Activated CD4-positive, alpha-beta T cell treated with anti-CD3 and anti-CD28 coated beads for 4 hours (primary cell): ENCODE results near the gene PLCB2.

Source experiments
- DNase-seq, 2 donors: peaks; one replicate each; pipeline ENCODE4 v3.0.0-alpha.2; 2020

Gene PLCB2

DNA sequence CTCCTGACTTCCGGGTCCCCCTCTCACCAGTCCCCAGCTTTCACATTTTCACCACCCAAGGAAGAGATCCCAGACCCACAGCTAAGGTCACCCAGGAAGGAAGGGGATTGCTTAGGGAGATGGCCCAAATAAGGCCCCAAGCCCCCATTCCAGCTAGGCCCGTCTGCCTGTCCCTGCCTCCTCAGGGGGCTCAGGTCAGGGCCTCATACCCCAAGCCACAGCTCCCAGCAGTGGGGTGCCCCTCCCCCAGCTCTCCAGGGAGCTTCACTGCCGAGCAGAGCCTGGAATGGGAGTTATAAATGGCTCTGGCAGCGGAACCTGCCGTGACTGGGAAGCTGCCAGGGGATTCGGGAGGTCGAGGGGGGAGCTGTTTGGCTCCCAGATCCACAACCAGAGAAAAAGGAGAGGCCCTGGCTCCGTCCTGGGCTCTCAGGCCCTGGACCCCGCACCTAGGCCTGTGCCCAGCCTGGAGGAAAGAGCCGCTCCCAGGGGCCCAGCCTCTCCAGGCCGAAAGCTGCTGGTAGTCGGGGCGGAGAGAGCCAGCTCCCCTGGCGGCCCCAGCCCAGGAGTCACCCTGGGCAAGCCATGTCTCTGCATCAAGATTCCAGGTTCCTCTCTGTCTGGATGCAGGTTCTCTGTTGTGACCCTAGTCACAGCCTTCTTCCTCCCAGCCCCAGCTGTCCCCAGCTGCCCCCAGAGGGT is 32.5 kb upstream of the PLCB2 start:
- no peak for DNase-seq

DNA sequence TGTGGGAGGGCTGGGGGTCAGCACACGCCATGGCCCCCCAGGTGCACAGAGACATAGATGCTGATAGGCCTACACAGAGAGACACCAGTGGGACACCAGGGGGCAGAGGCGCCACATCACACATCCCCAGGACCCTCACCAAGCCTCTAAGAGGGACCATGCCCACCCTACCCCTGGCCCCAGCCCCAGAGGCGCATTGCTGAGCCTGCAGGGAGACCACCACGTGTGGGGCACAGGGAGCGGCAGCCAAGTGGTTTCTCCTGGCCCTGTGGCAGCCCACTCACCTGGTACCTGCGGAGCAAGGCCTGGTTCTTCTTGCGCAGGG is 31.8 kb upstream of the PLCB2 start:
- no peak for DNase-seq

- DNase-seq, result no peak
These were observed 31.3 kb upstream of the PLCB2 start for GRCh38 chr15:40338921-40339620.

DNA sequence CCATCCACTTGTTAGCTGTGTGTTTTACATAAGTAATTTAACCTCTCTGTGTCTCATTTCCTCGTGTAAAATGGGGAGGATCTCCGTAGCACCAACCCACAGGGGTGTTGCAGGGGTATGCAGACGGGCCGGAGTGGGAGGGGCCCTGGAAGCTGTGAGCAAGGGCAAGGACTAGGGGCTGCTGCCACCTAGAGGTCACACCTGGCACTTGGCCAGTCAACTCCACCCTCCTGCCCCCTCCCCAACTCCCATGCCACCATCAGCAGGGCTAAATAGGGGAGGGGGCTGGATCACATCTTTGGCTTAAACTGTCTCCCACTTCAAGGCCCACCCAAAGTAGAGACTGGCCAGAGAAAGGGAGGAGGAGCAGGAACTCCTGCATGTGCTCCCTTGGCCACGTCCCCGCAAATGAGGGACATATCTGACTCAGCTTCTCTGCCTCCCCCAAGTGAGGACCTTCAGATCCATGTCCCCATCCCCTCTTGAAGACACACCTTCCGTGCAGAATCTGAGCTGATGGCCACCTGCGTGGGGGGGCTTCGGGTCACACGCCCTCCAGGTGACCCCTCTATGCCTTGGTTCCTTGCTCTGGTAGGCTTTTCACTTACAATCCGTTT is 30.4 kb upstream of the PLCB2 start:
- DNase-seq, result peak; percentile 80 to 81

DNA sequence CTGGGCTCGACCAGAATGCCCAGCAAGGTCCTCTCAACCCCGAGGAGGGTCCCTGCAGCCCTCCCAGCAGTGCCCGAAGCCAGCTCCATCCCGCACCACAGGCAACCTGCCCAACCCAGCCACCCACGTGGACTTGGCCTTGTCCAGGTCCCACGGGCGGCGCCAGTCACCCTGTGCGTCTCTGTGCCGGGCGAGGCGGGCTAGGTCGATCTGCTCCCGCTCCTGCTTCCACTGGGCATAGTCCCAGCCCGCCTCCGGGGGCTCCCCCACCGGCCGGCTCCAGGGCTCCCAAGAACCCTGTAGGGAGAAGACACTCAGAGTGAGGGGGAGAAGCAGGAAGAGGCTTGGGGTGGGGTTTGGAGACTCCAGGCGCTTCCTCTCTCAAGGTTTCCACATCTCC is 29.9 kb upstream of the PLCB2 start:
- DNase-seq, result no peak

- no peak for DNase-seq
These were observed 29.0 kb upstream of the PLCB2 start for GRCh38 chr15:40336744-40337122.

DNA sequence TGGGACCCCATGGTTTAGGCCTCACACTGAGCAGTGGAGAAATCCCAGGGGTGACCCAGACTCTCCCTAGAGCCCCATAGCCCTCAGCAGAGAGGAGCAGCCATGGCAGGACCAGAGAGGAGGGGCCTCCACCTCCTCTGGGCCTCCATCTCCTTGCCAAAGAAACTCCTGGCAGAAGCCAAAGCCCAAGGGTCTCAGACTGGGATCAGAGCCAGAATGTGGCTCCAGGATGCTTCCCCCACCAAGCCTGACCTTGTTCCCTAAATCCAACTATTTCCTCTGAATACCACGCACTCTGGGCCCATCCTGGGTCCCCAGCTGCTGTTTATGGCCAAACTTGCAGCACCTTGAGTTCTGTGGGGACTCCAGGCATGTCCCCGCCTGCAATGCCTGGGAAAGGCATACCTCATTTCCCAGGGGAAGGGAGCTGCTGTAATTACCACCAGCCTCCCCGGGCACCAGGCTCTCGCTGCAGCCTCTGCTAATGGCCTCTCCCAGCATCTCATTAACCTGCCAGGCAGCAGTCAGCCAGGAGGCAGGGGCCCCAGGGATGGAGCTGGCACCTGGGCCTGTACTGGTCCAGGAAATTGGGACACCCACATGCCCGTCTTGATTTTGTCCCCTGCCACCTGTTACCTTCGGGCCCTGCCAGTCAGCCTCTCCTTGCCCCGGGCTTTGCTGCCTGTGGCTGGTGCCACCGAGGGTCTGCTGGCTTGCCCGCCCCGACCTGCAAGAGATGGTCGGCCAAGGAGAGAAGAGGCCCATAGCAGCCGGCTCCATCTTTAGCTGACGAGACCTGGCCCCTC is 28.4 kb upstream of the PLCB2 start:
- no peak for DNase-seq

DNA sequence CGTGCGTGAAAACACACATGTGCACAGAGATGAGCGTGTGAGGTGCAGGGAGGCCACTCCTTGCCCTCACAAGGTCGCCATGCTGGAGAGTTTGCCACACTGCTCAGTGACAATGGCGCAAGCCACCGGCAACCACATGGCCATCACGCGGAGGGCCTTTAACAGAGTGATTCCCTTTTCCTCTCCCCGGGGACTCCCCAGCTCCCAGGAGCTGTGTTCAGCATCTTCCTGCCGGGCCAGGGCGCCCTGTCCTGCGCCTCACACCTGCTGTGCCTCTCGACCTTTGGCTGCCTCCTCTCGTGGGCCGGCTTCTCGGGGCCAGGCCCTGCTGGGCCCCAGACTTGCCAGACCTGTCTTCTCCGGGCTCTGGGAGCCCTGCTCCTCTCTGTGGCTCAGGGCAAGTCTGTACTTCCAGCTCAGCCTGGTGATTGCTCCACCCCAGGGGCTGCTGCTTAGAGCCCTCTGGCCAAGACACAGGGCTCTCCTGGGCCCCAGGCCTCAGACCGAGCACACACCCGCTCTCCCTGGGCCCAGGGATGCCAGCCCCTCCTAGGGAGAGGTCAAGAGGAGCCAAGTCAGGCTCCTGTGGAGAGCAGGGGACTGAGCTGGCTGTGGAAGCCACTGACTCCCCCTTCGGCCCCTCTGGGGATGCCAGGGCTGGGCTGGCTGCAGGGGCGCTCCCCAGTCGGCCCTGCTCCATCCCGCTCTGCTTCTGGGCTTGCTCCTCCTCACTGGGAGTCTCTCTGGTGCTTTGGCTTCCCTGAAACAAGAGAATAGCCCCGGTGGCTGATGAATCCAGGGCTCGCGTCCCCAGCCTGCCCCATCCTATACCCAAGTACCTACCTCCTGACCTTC is 27.4 kb upstream of the PLCB2 start:
- DNase-seq, result no peak

DNA sequence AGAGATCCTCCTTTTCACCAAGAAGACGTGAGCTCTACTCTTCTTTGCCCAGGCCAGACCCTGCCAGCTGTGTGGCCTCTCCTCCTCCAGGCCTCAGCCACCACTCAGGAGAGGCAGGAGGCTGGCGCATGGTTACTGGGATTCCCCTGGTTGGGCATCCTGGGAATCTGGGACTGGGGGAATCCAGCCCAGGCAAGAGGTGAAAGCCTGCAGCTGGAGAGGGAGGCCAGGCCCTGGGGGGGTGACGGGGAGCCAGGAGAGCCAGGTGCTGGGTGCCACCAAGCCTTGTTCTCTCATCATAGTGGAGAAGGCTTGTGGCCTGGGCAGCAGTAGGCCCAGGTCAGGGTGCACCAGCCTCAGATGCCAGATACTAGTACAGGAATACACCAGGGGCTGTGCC is 26.8 kb upstream of the PLCB2 start:
- no peak for DNase-seq

DNA sequence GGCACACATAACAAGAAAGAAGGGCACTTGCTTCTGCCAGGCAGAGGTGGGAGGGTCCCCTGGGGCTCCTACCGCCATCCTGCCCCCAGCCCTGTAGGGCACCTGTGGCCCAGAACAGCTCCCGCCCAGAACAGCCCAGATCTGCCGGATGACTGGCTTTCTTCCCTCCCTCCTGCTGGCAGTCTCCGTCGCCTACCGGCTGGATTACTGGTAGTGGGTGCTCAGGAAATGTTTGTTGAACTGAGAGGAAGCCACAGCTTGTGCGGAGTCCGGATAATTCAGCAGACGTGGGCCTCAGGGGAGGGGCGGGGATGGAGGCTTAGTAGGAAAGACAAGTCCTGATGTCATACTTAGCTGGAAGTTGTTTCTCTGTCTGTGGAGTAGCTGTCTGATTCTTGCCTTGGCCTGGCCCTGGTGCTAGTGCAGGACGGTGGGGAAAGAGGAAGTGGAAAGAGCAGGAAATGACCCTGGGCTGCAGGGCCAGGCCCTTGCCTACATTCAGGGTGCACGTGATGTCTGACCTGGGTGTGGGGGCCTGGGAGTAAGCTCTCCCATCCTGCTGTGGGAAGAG is 26.3 kb upstream of the PLCB2 start:
- no peak for DNase-seq

GRCh38 chr15:40332113-40332781 is 24.5 kb upstream of the PLCB2 start:
- DNase-seq, result no peak

DNA sequence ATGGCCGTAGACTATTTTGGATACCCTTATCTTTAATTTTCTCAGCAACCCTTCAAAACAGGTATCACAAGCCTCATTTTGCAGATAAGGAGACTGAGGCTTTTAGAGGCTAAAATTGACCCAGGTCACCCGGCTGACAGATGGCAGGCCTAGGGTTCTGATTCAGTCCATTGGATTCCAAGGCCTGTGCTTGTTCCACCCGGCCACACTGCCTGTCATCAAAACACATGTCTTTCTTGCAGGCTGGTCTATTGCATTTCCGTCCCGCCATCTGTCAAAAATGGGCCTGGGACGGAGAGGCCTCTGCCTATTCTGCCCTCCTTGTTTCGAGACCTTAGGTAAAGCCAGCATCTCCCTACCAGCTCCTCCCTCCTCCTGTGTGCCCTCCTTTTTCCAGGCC is 23.9 kb upstream of the PLCB2 start:
- no peak for DNase-seq

DNA sequence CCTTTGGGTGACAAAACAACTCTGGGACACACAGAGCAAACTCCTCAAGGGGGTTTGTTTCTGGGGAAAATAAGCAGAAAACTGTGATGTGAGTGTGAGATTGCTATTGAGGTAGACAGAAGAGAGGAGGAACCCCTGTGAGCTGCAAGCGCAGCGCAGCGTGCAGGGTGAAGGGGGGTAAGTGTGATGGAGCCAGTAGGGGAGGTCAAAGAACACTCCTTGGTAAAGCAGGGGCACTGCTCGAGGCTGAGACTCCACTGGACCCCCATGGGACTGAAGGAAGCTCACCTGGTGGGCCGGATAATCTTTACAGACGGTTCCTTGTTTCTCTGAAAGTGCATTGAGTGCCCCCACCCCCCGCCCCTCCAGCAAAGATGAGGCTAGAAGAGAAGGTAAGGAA is 23.3 kb upstream of the PLCB2 start:
- DNase-seq, result no peak

DNA sequence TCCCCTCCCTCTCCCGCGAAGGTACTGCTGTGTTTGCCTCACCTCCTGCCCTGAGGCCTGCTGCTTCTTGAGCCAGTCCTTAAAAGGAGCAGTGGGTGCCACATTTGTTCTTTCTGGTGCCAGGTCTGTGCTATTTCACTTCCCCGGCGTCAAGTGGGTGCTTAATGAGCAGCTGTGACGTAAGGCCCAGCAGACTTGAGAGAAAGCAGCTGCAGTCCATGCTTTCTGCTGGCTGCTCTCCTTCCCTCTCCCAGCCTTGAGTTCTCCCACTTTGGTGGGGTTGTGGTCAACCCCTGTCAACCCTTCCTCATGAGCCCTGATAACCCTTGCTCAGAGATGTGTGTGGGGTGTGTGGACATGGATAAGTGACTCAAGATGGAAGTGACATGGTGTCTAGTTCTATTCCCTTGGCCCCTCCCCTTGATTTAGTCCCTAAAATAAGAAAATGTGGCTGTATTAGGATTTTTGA is 22.7 kb upstream of the PLCB2 start:
- DNase-seq, result no peak

DNA sequence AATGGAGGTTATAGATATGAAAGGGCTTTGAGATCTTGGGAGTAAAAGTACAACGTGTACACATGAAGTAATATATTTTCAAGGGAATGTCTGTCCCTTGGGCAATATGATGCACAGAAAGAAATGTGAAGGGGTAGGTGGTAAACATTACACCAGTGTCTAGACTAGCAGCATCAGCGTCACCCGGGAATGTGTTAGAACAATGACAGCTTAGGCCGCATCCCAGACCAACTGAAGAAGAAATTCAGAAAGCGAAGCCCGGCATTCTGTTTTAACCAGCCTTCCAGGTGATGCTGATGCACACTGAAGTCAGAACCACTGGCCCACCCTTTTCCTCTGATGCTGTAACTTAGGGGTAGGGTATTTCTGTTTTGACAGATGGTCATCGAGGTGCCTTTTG is 22.1 kb upstream of the PLCB2 start:
- no peak for DNase-seq

DNA sequence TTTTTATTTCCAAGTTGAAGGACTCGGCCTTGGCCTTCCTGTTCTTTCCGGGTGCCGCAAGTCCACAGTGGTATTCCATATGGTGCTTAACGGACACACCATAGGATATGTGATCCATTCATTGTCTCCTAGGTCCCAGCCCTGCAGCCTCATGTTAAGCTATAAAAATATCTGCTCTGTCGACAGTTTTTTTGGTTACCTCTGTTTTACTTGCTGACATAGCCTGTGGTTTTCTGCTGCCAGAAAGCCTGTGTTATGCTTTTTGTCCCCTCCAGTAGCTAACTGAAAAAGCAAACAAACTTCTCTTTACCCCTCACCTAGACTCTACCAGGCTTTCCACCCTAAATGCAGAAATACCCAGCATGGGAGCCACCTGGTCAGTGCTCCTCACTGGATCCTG is 21.0 kb upstream of the PLCB2 start:
- no peak for DNase-seq

DNA sequence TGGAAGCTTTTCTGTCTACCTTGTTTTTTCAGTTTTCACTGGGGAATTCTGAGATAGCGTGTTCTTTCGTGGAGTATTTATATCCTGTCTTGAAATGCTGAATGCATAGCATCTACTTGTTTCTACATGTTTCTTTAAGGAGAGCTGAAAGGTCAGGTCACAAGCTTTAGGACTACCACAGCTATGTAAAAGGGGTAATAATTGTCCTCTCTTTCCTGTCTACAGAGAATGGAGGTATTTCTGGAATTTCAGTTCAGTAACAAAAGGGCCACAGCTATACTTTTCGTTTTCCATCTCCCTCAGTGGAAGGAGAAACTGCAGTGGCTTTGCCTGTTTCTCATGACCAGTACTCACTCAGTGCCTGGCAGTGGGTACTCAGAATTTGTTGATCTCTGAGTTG is 20.4 kb upstream of the PLCB2 start:
- no peak for DNase-seq

- DNase-seq, result no peak
These were observed 19.7 kb upstream of the PLCB2 start for GRCh38 chr15:40327457-40327856.

DNA sequence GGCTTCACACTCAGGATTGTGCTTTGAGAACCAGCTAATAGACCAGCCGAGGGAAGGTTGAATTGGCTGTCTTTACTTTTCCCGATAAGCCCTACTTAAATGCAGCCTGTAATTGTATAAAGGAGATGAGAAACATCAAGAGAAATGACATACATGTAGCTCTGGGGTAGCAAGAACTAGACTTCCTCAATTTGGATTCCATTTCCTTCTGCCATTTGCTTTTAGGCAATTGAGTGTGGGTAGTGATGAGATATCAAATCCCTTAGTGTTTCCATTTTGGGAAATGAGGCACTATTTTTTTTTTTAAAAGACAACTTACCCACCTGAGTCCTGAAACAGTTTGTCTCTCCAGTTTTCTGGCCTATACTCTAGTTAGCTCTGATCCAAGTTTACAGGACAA is 18.0 kb upstream of the PLCB2 start:
- DNase-seq, result no peak

- no peak for DNase-seq
These were observed 17.5 kb upstream of the PLCB2 start for GRCh38 chr15:40325188-40325587.
